ENCODE results near the gene GPR107.

The GPR107 gene

DNA sequence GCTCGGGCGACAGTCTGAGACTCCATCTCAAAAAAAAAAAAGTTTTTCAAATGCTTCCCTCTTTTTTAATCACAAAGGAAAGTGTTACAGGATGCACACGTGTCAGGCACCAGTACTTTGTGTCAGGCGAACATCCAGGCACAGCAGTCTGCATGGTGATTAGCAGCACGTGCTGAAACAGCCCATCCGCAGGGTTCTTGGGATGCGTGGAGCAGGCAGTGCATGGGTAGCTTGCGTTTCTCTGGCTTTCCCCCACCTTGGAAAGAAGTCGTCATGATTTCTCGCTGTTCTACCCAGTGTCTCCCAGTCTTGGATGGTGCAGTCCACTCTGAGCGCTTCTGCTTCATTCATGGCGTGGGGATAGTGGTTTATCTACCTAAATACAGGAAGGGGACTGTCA is 35.4 kb downstream of the GPR107 start:
- H3K27me3 ChIP-seq (ENCODE audit: control insufficient read depth, insufficient read depth, low read length): no peaks in the 10 kb centered on the region
- no peaks in the 10 kb centered on the region for H3K4me1 ChIP-seq (ENCODE audit: control insufficient read depth, insufficient read depth, low read length)
- no peak overlapping the region for H3K27ac ChIP-seq (ENCODE audit: low read depth, low read length)
- no peak overlapping the region for H3K4me3 ChIP-seq (ENCODE audit: low read depth, low read length)
- no peaks in the 10 kb centered on the region for H3K9me3 ChIP-seq (ENCODE audit: control insufficient read depth, insufficient read depth, low read length)
- peaks cover 60% of the 10 kb centered on the region for H3K36me3 ChIP-seq (ENCODE audit: control insufficient read depth, insufficient read depth, low read length)
- no peak overlapping the region for H3K9ac ChIP-seq (ENCODE audit: low read depth, low read length)

GRCh38 chr9:130090915-130091314 is 37.2 kb downstream of the GPR107 start:
- Histone ChIP-seq H3K36me3 (ENCODE audit: control insufficient read depth, insufficient read depth, low read length) (peaks cover 65% of the 10 kb centered on the region), H3K4me1 (ENCODE audit: control insufficient read depth, insufficient read depth, low read length) (no peaks in the 10 kb centered on the region), H3K27me3 (ENCODE audit: control insufficient read depth, insufficient read depth, low read length) (no peaks in the 10 kb centered on the region), H3K27ac (ENCODE audit: low read depth, low read length) (no peak overlapping the region), H3K9me3 (ENCODE audit: control insufficient read depth, insufficient read depth, low read length) (no peaks in the 10 kb centered on the region), H3K9ac (ENCODE audit: low read depth, low read length) (no peak overlapping the region), H3K4me3 (ENCODE audit: low read depth, low read length) (no peak overlapping the region)

DNA sequence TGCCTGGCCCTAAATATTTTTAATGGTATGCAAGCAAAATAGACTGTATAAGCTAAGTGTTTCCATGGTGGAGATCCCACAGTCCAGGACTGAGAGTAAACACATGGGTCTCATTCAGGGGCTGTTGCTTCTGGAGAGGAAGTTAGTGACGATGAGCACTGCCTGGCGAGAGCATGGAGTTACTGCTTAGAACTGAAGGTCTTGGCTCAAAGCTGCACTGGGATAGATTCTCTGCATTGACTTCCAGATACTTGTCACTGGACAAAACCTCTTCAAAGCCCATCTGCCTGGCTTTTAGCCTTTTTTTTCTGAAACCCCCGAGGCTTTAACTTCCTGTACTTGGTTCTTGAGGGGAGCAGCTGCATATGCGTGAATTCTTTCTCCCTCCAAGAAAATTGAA is 39.2 kb downstream of the GPR107 start:
- Histone ChIP-seq H3K9ac (ENCODE audit: low read depth, low read length) (no peak overlapping the region), H3K27ac (ENCODE audit: low read depth, low read length) (no peak overlapping the region), H3K4me3 (ENCODE audit: low read depth, low read length) (no peak overlapping the region), H3K36me3 (ENCODE audit: control insufficient read depth, insufficient read depth, low read length) (peaks cover 64% of the 10 kb centered on the region), H3K9me3 (ENCODE audit: control insufficient read depth, insufficient read depth, low read length) (no peaks in the 10 kb centered on the region), H3K27me3 (ENCODE audit: control insufficient read depth, insufficient read depth, low read length) (no peaks in the 10 kb centered on the region), H3K4me1 (ENCODE audit: control insufficient read depth, insufficient read depth, low read length) (no peaks in the 10 kb centered on the region)

- H3K36me3 ChIP-seq (ENCODE audit: control insufficient read depth, insufficient read depth, low read length): peaks cover 67% of the 10 kb centered on the region
- no peaks in the 10 kb centered on the region for H3K27me3 ChIP-seq (ENCODE audit: control insufficient read depth, insufficient read depth, low read length)
These were observed 42.2 kb downstream of the GPR107 start for GRCh38 chr9:130095872-130096271.

GRCh38 chr9:130100681-130101080 is 47.0 kb downstream of the GPR107 start:
- Histone ChIP-seq H3K27me3 (ENCODE audit: control insufficient read depth, insufficient read depth, low read length) (no peaks in the 10 kb centered on the region), H3K4me1 (ENCODE audit: control insufficient read depth, insufficient read depth, low read length) (no peaks in the 10 kb centered on the region), H3K9ac (ENCODE audit: low read depth, low read length) (no peak overlapping the region), H3K9me3 (ENCODE audit: control insufficient read depth, insufficient read depth, low read length) (no peaks in the 10 kb centered on the region), H3K27ac (ENCODE audit: low read depth, low read length) (no peak overlapping the region), H3K4me3 (ENCODE audit: low read depth, low read length) (no peak overlapping the region), H3K36me3 (ENCODE audit: control insufficient read depth, insufficient read depth, low read length) (peaks cover 82% of the 10 kb centered on the region)

More at GRCh38 chr9:130095872-130096271, 42.2 kb downstream of the GPR107 start:
- Histone ChIP-seq H3K4me1 (ENCODE audit: control insufficient read depth, insufficient read depth, low read length) (no peaks in the 10 kb centered on the region), H3K4me3 (ENCODE audit: low read depth, low read length) (no peak overlapping the region), H3K27ac (ENCODE audit: low read depth, low read length) (no peak overlapping the region), H3K9ac (ENCODE audit: low read depth, low read length) (no peak overlapping the region), H3K9me3 (ENCODE audit: control insufficient read depth, insufficient read depth, low read length) (no peaks in the 10 kb centered on the region)

DNA sequence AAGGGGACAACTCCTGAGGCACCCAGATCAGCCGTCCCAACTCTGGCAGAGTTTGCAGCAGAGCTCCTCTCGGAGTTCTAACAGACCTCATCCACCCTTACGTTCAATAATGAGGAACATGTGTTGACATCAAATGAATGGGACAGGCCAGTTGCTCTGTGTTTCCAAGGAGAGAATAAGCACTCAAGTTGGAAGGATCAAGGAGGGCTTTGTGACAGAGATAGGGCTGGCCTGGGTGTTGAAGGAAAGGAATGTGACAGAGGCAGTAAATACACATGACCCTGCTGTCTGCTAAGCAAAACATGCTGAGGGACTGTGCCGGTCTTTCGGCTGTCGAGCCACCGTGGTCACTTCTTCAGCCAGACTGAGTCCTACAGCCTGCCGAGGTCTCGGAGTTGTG is 48.2 kb downstream of the GPR107 start:
- Histone ChIP-seq H3K4me3 (ENCODE audit: low read depth, low read length) (no peak overlapping the region), H3K36me3 (ENCODE audit: control insufficient read depth, insufficient read depth, low read length) (peaks cover 79% of the 10 kb centered on the region), H3K4me1 (ENCODE audit: control insufficient read depth, insufficient read depth, low read length) (no peaks in the 10 kb centered on the region)

GRCh38 chr9:130104491-130105193 is 50.9 kb downstream of the GPR107 start:
- no peaks in the 10 kb centered on the region for H3K4me1 ChIP-seq (ENCODE audit: control insufficient read depth, insufficient read depth, low read length)
- H3K27me3 ChIP-seq (ENCODE audit: control insufficient read depth, insufficient read depth, low read length): no peaks in the 10 kb centered on the region
- H3K9me3 ChIP-seq (ENCODE audit: control insufficient read depth, insufficient read depth, low read length): no peaks in the 10 kb centered on the region
- H3K36me3 ChIP-seq (ENCODE audit: control insufficient read depth, insufficient read depth, low read length): peaks cover 73% of the 10 kb centered on the region
- H3K27ac ChIP-seq (ENCODE audit: low read depth, low read length): no peak overlapping the region
- H3K9ac ChIP-seq (ENCODE audit: low read depth, low read length): no peak overlapping the region
- H3K4me3 ChIP-seq (ENCODE audit: low read depth, low read length): no peak overlapping the region

More for the DNA sequence above, 48.2 kb downstream of the GPR107 start:
- H3K27ac ChIP-seq (ENCODE audit: low read depth, low read length): no peak overlapping the region
- no peaks in the 10 kb centered on the region for H3K27me3 ChIP-seq (ENCODE audit: control insufficient read depth, insufficient read depth, low read length)
- no peak overlapping the region for H3K9ac ChIP-seq (ENCODE audit: low read depth, low read length)
- no peaks in the 10 kb centered on the region for H3K9me3 ChIP-seq (ENCODE audit: control insufficient read depth, insufficient read depth, low read length)

- no peaks in the 10 kb centered on the region for H3K9me3 ChIP-seq (ENCODE audit: control insufficient read depth, insufficient read depth, low read length)
- H3K4me3 ChIP-seq (ENCODE audit: low read depth, low read length): no peak overlapping the region
- H3K27ac ChIP-seq (ENCODE audit: low read depth, low read length): no peak overlapping the region
- H3K9ac ChIP-seq (ENCODE audit: low read depth, low read length): no peak overlapping the region
- peaks cover 69% of the 10 kb centered on the region for H3K36me3 ChIP-seq (ENCODE audit: control insufficient read depth, insufficient read depth, low read length)
- H3K4me1 ChIP-seq (ENCODE audit: control insufficient read depth, insufficient read depth, low read length): no peaks in the 10 kb centered on the region
- no peaks in the 10 kb centered on the region for H3K27me3 ChIP-seq (ENCODE audit: control insufficient read depth, insufficient read depth, low read length)
These were observed 53.1 kb downstream of the GPR107 start for GRCh38 chr9:130106860-130107233.

DNA sequence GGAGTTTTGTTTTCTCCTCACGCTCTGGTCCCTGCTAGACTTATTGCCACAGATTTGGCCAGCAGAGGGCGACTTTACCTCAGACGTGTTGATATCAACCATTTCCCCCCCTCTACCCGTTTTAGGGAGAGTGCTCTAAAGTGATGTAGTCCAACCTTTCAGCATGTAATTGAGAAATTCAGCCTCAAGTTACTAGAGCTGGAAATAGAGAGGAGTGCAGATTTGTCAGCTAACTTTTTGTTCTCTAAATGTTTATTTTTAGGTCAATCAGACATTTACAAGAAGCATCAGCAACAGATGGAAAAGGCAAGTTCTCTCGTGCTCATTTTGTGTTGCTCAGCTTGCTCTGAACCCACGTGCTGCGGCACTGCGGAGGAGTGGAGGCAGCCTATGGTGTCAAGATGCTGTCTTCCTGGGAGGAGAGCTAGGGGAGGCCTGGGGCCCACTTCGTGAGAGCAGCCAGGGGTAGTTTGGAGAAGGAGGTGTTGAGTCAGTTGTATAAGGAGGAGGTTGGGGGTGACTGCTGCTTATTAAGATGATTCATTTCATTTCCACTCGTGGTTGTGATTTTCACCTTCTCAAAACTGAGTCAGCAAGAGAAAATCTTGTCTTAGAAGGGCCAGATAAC is 53.6 kb downstream of the GPR107 start:
- no peaks in the 10 kb centered on the region for H3K27me3 ChIP-seq (ENCODE audit: control insufficient read depth, insufficient read depth, low read length)
- no peak overlapping the region for H3K9ac ChIP-seq (ENCODE audit: low read depth, low read length)
- H3K27ac ChIP-seq (ENCODE audit: low read depth, low read length): no peak overlapping the region
- no peak overlapping the region for H3K4me3 ChIP-seq (ENCODE audit: low read depth, low read length)
- no peaks in the 10 kb centered on the region for H3K9me3 ChIP-seq (ENCODE audit: control insufficient read depth, insufficient read depth, low read length)
- H3K4me1 ChIP-seq (ENCODE audit: control insufficient read depth, insufficient read depth, low read length): no peaks in the 10 kb centered on the region
- H3K36me3 ChIP-seq (ENCODE audit: control insufficient read depth, insufficient read depth, low read length): peaks cover 69% of the 10 kb centered on the region

GRCh38 chr9:130107955-130108354 is 54.2 kb downstream of the GPR107 start:
- Histone ChIP-seq H3K4me1 (ENCODE audit: control insufficient read depth, insufficient read depth, low read length) (no peaks in the 10 kb centered on the region), H3K4me3 (ENCODE audit: low read depth, low read length) (no peak overlapping the region), H3K9ac (ENCODE audit: low read depth, low read length) (no peak overlapping the region), H3K27ac (ENCODE audit: low read depth, low read length) (no peak overlapping the region), H3K9me3 (ENCODE audit: control insufficient read depth, insufficient read depth, low read length) (no peaks in the 10 kb centered on the region), H3K27me3 (ENCODE audit: control insufficient read depth, insufficient read depth, low read length) (no peaks in the 10 kb centered on the region), H3K36me3 (ENCODE audit: control insufficient read depth, insufficient read depth, low read length) (peaks cover 64% of the 10 kb centered on the region)

DNA sequence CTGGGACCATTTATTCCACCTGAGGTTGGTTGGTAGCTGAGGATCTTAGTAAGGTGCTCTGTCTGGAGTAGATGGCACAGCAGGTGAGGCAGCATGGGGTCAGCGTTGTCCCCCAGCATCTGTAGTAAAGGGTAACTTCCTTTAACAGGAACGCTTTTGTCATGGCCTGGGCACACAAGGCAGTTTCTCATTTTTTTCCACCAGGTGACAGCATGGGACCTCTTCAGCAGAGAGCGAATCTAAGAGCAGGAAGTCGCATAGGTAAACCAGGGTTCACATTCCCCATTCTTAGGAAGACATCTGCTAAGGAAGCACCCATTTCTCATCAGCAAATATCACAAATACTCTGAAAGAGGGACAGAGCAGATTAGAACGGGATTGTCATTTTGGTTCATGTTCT is 56.5 kb downstream of the GPR107 start:
- no peak overlapping the region for H3K4me3 ChIP-seq (ENCODE audit: low read depth, low read length)
- no peak overlapping the region for H3K27ac ChIP-seq (ENCODE audit: low read depth, low read length)
- no peak overlapping the region for H3K9ac ChIP-seq (ENCODE audit: low read depth, low read length)

More for the DNA sequence above, 56.5 kb downstream of the GPR107 start:
- Histone ChIP-seq H3K36me3 (ENCODE audit: control insufficient read depth, insufficient read depth, low read length) (peaks cover 43% of the 10 kb centered on the region), H3K4me1 (ENCODE audit: control insufficient read depth, insufficient read depth, low read length) (no peaks in the 10 kb centered on the region), H3K27me3 (ENCODE audit: control insufficient read depth, insufficient read depth, low read length) (no peaks in the 10 kb centered on the region), H3K9me3 (ENCODE audit: control insufficient read depth, insufficient read depth, low read length) (no peaks in the 10 kb centered on the region)

Measured in HUES48 (cell line).